Neural cell (in vitro differentiated cells): ENCODE data around the gene BLOC1S5. TPM values are rescaled to one million over a fixed set of nuclear protein-coding genes. Genes with fewer than 3 reads are reported as not detected.

Experiments
- H2AFZ ChIP-seq: fragments of 200-600, 300-800 bp; sonication (generic), shearing (Covaris generic); 2 replicates; pipeline ENCODE4 v1.6.0; 2014; ENCODE audit warnings: low read depth, mild to moderate bottlenecking, antibody characterized with exemption, low read length, moderate library complexity
- H3F3A ChIP-seq: fragments of 200-600 bp; shearing (Covaris generic); 2 replicates; pipeline ENCODE4 v1.6.1; 2016; ENCODE audit warnings: mild to moderate bottlenecking, moderate library complexity, mixed read lengths, antibody characterized with exemption, low read length; ENCODE audit not compliant: insufficient read depth, poor library complexity, severe bottlenecking
- H3K27ac ChIP-seq: fragments of 200-600, 300-800 bp; sonication (generic), shearing (Covaris generic); 2 replicates; pipeline ENCODE4 v1.5.1; 2014; ENCODE audit warnings: mild to moderate bottlenecking, low read length, moderate library complexity
- H3K27me3 ChIP-seq: fragments of 300-800, 200-600 bp; sonication (generic), shearing (Covaris generic); 2 replicates; pipeline ENCODE4 v1.6.0; 2014; ENCODE audit warnings: mild to moderate bottlenecking, low read depth, low read length, moderate library complexity; ENCODE audit not compliant: insufficient read depth
- H3K36me3 ChIP-seq: fragments of 300-800, 200-600 bp; sonication (generic), shearing (Covaris generic); 2 replicates; pipeline ENCODE4 v1.5.1; 2014; ENCODE audit warnings: mild to moderate bottlenecking, antibody characterized with exemption, low read length, moderate library complexity; ENCODE audit not compliant: insufficient read depth
- H3K4me2 ChIP-seq: fragments of 300-800, 200-600 bp; sonication (generic), shearing (Covaris generic); 2 replicates; pipeline ENCODE4 v1.6.0; 2014; ENCODE audit warnings: mild to moderate bottlenecking, low read length
- H3K4me3 ChIP-seq: fragments of 300-800, 200-600 bp; sonication (generic), shearing (Covaris generic); 2 replicates; pipeline ENCODE4 v1.5.1; 2014; ENCODE audit warnings: mild to moderate bottlenecking, low read length, moderate library complexity
- H3K79me2 ChIP-seq: fragments of 200-600 bp; shearing (Covaris generic); replicated peaks from 2 replicates; pipeline ENCODE4 v1.6.0; 2014; ENCODE audit warnings: mild to moderate bottlenecking, low read length, moderate library complexity; ENCODE audit not compliant: insufficient read depth
- H3K9ac ChIP-seq: fragments of 300-800, 200-600 bp; sonication (generic), shearing (Covaris generic); 2 replicates; pipeline ENCODE4 v1.6.1; 2016; ENCODE audit warnings: mild to moderate bottlenecking, low read length, mixed read lengths
- H3K9me2 ChIP-seq: fragments of 200-600 bp; shearing (Covaris generic); 2 replicates; pipeline ENCODE4 v1.6.1; 2016; ENCODE audit warnings: mild to moderate bottlenecking, low read length, mixed read lengths; ENCODE audit not compliant: insufficient read depth
- H3K9me3 ChIP-seq: fragments of 200-600, 300-800 bp; sonication (generic), shearing (Covaris generic); 2 replicates; pipeline ENCODE4 v1.6.1; 2016; ENCODE audit warnings: mild to moderate bottlenecking, mixed run types, low read length, moderate library complexity, mixed read lengths
- H4K20me1 ChIP-seq: fragments of 200-600 bp; shearing (Covaris generic); 2 replicates; pipeline ENCODE4 v1.6.1; 2016; ENCODE audit warnings: mild to moderate bottlenecking, mixed run types; ENCODE audit not compliant: insufficient read depth
- EP300 ChIP-seq: fragments of 450-650 bp; conservative IDR thresholded peaks from 2 replicates; pipeline ENCODE4 v1.6.1; 2014; ENCODE audit warnings: antibody characterized with exemption, mild to moderate bottlenecking, moderate library complexity; ENCODE audit not compliant: poor library complexity, severe bottlenecking
- EZH2 ChIP-seq: fragments of 200-600, 300-800 bp; shearing (Covaris generic), sonication (generic); IDR thresholded peaks from 2 replicates; pipeline ENCODE4 v1.6.1; 2014; ENCODE audit warnings: antibody characterized with exemption, low read length, borderline replicate concordance, mild to moderate bottlenecking; ENCODE audit not compliant: insufficient read depth, poor library complexity, severe bottlenecking
- MXI1 ChIP-seq: fragments of 450-650 bp; conservative IDR thresholded peaks from 2 replicates; pipeline ENCODE4 v1.6.1; 2014; ENCODE audit warnings: antibody characterized with exemption, mild to moderate bottlenecking; ENCODE audit not compliant: poor library complexity, severe bottlenecking
- POLR2AphosphoS5 ChIP-seq: IDR thresholded peaks from 2 replicates; pipeline ENCODE4 v1.6.1; 2012
- RAD21 ChIP-seq: fragments of 450-650 bp; conservative IDR thresholded peaks from 2 replicates; pipeline ENCODE4 v1.6.1; 2014; ENCODE audit warnings: antibody characterized with exemption, mild to moderate bottlenecking, moderate library complexity
- SMC3 ChIP-seq: fragments of 450-650 bp; conservative IDR thresholded peaks from 2 replicates; pipeline ENCODE4 v1.6.1; 2014; ENCODE audit warnings: antibody characterized with exemption, mild to moderate bottlenecking, moderate library complexity; ENCODE audit not compliant: poor library complexity
- TAF1 ChIP-seq: IDR thresholded peaks from 2 replicates; pipeline ENCODE4 v1.6.1; 2012; ENCODE audit warnings: low read depth
- polyA plus RNA-seq: library from polyadenylated mRNA; depleted of rRNA; stranded (reverse); fragments of >200 nt; gene quantifications from 2 replicates; pipeline ENCODE4 v1.2.3, GENCODE V29; 2014
- TF ChIP-seq, protein P1 (sequence below): IDR thresholded peaks from 2 replicates; pipeline ENCODE4 v1.6.1; 2012; ENCODE audit warnings: borderline replicate concordance
- TF ChIP-seq, protein P2 (sequence below): fragments of 450-650 bp; IDR thresholded peaks from 2 replicates; pipeline ENCODE4 v1.5.1; 2014; ENCODE audit warnings: antibody characterized with exemption, mild to moderate bottlenecking, moderate library complexity; ENCODE audit not compliant: poor library complexity, severe bottlenecking

BLOC1S5 gene
- polyA plus RNA-seq, 1 donor from 2014 or later, result 12.2 TPM

DNA sequence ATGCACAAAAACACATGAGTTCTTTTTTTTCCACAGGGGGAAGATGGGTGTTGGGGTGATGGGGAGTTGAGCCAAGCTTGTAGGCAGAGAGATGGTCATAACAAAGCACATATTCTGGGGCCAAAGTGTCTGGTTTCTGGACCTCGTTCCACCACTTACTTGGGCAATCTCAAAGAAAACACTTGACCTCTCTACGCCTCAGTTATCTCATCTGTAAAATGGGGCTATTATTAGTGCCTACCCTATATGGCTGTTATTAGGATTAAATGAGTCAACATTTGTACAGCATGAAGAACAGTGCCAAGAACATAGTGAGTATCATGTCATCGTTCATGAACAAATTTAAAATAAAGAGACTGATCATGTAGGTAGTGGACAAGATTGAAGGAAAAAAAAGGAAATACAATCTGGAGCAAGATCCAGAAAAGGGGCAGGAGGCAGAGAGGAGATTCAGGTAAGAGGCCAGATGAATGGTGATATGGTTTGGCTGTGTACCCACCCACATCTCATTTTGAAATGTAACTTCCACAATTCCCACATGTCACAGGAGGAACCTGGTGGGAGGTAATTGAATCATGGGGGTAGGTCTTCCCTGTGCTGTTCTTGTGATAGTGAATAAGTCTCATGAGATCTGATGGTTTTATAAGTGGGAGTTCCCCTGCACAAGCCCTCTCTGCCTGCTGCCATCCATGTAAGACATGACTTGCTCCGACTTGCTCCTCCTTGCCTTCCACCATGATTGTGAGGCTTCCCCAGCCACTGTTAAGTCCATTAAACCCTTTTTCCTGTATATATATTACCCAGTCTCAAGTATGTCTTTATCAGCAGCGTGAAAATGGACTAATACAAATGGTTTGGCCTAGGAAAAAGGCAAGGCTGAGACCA lies 23.9 kb upstream of the BLOC1S5 start:
- TF ChIP-seq, protein P1, sequence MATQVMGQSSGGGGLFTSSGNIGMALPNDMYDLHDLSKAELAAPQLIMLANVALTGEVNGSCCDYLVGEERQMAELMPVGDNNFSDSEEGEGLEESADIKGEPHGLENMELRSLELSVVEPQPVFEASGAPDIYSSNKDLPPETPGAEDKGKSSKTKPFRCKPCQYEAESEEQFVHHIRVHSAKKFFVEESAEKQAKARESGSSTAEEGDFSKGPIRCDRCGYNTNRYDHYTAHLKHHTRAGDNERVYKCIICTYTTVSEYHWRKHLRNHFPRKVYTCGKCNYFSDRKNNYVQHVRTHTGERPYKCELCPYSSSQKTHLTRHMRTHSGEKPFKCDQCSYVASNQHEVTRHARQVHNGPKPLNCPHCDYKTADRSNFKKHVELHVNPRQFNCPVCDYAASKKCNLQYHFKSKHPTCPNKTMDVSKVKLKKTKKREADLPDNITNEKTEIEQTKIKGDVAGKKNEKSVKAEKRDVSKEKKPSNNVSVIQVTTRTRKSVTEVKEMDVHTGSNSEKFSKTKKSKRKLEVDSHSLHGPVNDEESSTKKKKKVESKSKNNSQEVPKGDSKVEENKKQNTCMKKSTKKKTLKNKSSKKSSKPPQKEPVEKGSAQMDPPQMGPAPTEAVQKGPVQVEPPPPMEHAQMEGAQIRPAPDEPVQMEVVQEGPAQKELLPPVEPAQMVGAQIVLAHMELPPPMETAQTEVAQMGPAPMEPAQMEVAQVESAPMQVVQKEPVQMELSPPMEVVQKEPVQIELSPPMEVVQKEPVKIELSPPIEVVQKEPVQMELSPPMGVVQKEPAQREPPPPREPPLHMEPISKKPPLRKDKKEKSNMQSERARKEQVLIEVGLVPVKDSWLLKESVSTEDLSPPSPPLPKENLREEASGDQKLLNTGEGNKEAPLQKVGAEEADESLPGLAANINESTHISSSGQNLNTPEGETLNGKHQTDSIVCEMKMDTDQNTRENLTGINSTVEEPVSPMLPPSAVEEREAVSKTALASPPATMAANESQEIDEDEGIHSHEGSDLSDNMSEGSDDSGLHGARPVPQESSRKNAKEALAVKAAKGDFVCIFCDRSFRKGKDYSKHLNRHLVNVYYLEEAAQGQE, result no peak
- TF ChIP-seq, protein P2, sequence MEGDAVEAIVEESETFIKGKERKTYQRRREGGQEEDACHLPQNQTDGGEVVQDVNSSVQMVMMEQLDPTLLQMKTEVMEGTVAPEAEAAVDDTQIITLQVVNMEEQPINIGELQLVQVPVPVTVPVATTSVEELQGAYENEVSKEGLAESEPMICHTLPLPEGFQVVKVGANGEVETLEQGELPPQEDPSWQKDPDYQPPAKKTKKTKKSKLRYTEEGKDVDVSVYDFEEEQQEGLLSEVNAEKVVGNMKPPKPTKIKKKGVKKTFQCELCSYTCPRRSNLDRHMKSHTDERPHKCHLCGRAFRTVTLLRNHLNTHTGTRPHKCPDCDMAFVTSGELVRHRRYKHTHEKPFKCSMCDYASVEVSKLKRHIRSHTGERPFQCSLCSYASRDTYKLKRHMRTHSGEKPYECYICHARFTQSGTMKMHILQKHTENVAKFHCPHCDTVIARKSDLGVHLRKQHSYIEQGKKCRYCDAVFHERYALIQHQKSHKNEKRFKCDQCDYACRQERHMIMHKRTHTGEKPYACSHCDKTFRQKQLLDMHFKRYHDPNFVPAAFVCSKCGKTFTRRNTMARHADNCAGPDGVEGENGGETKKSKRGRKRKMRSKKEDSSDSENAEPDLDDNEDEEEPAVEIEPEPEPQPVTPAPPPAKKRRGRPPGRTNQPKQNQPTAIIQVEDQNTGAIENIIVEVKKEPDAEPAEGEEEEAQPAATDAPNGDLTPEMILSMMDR, result no peak
- TF ChIP-seq TAF1, result no peak
- TF ChIP-seq RAD21, result no peak
- no peak for TF ChIP-seq EP300
- TF ChIP-seq MXI1, result no peak
- TF ChIP-seq EZH2, result no peak
- no peak for TF ChIP-seq SMC3
- TF ChIP-seq POLR2AphosphoS5, result no peak
- Histone ChIP-seq H3K27me3 (no peaks in the 10 kb centered on the region), H3K36me3 (peaks cover 6% of the 10 kb centered on the region), H3K9me3 (no peaks in the 10 kb centered on the region), H3K4me2 (no peak overlapping the region), H3K79me2 (no peaks in the 10 kb centered on the region), H3K27ac (no peak overlapping the region), H3K9ac (no peak overlapping the region), H2AFZ (no peak overlapping the region), H4K20me1 (no peaks in the 10 kb centered on the region), H3K4me3 (no peak overlapping the region), H3F3A (no peaks in the 10 kb centered on the region), H3K9me2 (no peaks in the 10 kb centered on the region)

DNA sequence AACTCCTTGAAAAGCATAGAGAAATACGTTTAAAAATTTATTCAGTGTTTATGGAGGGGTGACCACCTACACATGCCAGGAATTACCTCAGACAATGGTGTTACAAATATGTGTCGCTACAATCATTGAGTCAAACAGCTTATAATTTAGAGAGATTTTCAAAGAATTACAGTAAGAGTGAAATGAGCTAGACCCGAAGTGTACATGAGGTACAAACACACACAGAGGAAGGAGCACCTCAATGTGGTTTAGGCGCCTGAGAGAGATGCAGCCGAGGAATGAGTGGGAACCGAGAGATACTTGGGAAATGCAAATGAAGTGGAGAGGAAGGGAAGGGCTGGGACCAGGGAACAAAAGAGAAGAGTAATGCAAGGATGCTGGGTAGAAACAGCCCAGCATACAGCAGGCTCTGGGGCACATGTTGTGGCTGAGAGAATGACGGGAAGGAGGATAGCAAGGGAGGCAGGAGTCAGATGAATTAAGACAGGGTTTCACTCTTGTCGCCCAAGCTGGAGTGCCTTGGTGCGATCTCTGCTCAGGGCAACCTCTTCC lies 22.6 kb upstream of the BLOC1S5 start:
- TF ChIP-seq TAF1 (no peak), RAD21 (no peak), POLR2AphosphoS5 (no peak), EP300 (no peak), EZH2 (no peak), SMC3 (no peak), MXI1 (no peak)
- TF ChIP-seq, protein P2, result no peak
- TF ChIP-seq, protein P1, result no peak
- no peak overlapping the region for H3K27ac ChIP-seq
- H3K4me3 ChIP-seq, result no peak overlapping the region
- H3K9ac ChIP-seq, result no peak overlapping the region
- no peak overlapping the region for H3K4me2 ChIP-seq
- no peak overlapping the region for H2AFZ ChIP-seq
- H3K9me3 ChIP-seq, result no peaks in the 10 kb centered on the region
- H3K36me3 ChIP-seq, result peaks cover 6% of the 10 kb centered on the region
- no peaks in the 10 kb centered on the region for H3K9me2 ChIP-seq
- H3K27me3 ChIP-seq, result no peaks in the 10 kb centered on the region
- no peaks in the 10 kb centered on the region for H3F3A ChIP-seq
- no peaks in the 10 kb centered on the region for H3K79me2 ChIP-seq
- H4K20me1 ChIP-seq, result no peaks in the 10 kb centered on the region
